ENCODE results near the gene NT5DC1. TPM values are rescaled to one million over a fixed set of nuclear protein-coding genes. Genes with fewer than 3 reads are reported as not detected.
A peak's percentile ranks its signal among the peaks of the same experiment; 100 is the strongest.

The NT5DC1 gene
- total RNA-seq, 2 experiments from 2014 or later, result 48.3 to 49.4 TPM

DNA sequence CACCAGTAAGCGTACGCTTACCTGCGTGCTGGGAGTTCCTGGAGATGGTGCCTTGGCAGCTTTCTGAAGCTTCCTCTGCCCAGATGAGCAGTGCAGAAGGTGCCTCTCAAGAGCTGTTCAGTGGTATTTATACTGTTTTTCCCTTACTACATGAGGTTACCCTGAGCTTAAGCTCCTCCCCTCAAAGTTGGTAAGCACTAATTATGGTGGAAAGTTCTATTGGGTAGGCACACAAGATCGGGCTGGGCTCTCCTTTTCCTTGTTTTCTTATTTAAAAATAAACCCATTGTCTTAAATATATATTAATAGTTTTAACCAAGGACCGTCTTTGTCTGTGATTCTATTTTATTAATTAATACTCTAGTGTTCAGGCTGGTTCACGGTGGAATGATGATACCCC is 25.4 kb downstream of the NT5DC1 start, which contains the start of gene COL10A1:
Gene COL10A1, minus strand, starts transcription at position 101 of the 400 bp plus-strand sequence. CDS start 640 bp downstream, outside the sequence.
- ChIA-PET POLR2A (no interaction called here), CTCF (interaction anchor here (2.4 kb wide), 1 partner anchor 14 kb away, joined by 11 read pairs; no protein-coding TSS in a partner anchor)
- H3K9me3 Mint-ChIP-seq, result no peaks in the 10 kb centered on the region
- H3K27ac Mint-ChIP-seq, result no peak within 1 kb of the TSS
- DNase-seq, result no peak
- H3K27me3 Mint-ChIP-seq, result no peaks in the 10 kb centered on the region
- H3K36me3 Mint-ChIP-seq (ENCODE audit: low read depth), result peaks cover 4% of the 10 kb centered on the region
- H3K4me3 Mint-ChIP-seq, result no peak within 1 kb of the TSS
- peaks cover 6% of the 10 kb centered on the region for H3K4me1 Mint-ChIP-seq

DNA sequence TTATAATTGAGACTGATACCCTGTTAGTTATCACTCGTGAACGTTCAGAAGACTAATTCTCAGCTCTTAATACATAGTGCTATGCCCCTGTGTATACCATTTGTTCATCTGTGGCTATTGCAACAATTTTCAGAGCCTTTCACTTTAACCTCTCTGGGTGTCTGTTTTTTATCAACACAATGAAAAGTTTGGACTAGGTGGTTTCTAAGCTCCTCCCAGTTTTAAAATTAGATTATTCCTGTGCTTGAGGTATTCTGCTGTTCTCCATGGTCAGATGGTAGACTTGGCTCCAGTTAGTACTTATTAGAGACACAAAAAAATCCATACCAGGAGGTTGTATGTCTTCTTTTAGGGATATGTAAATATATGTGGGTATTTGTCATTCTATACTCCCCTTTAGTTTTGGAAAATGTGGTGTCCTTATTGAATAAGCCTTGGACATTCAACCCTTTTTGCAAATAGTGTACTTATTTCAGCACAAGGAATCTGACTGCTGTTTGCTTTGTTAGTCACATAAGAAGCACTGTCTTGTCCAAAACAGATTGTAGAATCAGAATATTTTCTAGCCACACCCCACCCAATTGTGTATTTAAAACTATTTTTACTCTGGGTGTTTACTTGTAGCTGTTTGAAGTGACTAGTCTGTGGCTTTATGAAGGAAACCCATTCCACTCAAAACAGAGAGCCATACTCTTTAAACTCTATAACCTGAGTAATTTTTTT is 27.3 kb downstream of the NT5DC1 start:
- POLR2A ChIA-PET, result interaction anchor here (1.0 kb wide), 1 partner anchor 8 kb away, joined by 3 read pairs; no protein-coding TSS in a partner anchor
- Mint-ChIP-seq H3K4me3 (no peak overlapping the region), H3K27ac (no peak overlapping the region), H3K27me3 (no peaks in the 10 kb centered on the region), H3K36me3 (ENCODE audit: low read depth) (peaks cover 4% of the 10 kb centered on the region), H3K9me3 (no peaks in the 10 kb centered on the region), H3K4me1 (peaks cover 6% of the 10 kb centered on the region)
- CTCF ChIA-PET, result no interaction called here
- no peak for DNase-seq

- CTCF ChIA-PET, result interaction anchor here (1.0 kb wide), 1 partner anchor 21 kb away, joined by 3 read pairs; no protein-coding TSS in a partner anchor
- POLR2A ChIA-PET, result interaction anchor here (1.1 kb wide), 1 partner anchor 33 kb away, joined by 3 read pairs; the partner anchor contains the start of gene NT5DC1
- Mint-ChIP-seq H3K4me3 (no peak overlapping the region), H3K36me3 (ENCODE audit: low read depth) (peaks cover 8% of the 10 kb centered on the region), H3K27ac (no peak overlapping the region), H3K27me3 (no peaks in the 10 kb centered on the region), H3K4me1 (peaks cover 19% of the 10 kb centered on the region), H3K9me3 (no peaks in the 10 kb centered on the region)
- no peak for DNase-seq
These were observed 32.8 kb downstream of the NT5DC1 start for GRCh38 chr6:116133453-116133852.

- Mint-ChIP-seq H3K4me3 (no peak overlapping the region), H3K27ac (no peak overlapping the region), H3K36me3 (ENCODE audit: low read depth) (peaks cover 11% of the 10 kb centered on the region), H3K27me3 (no peaks in the 10 kb centered on the region), H3K4me1 (peaks cover 17% of the 10 kb centered on the region), H3K9me3 (no peaks in the 10 kb centered on the region)
- CTCF ChIA-PET, result interaction anchor here (0.6 to 1.9 kb wide), 2 partner anchors 24 to 156 kb away, joined by 3 to 5 read pairs; no protein-coding TSS in a partner anchor
- DNase-seq, result no peak
- POLR2A ChIA-PET, result interaction anchor here (0.9 kb wide), 1 partner anchor 9 kb away, joined by 3 read pairs; no protein-coding TSS in a partner anchor
These were observed 35.7 kb downstream of the NT5DC1 start for GRCh38 chr6:116136373-116136772.

GRCh38 chr6:116136933-116137340 is 36.3 kb downstream of the NT5DC1 start:
- H3K36me3 Mint-ChIP-seq (ENCODE audit: low read depth), result peaks cover 11% of the 10 kb centered on the region
- peak overlapping the region; percentile 25 for H3K4me3 Mint-ChIP-seq
- DNase-seq, result peak; percentile 69
- H3K27ac Mint-ChIP-seq, result peak overlapping the region; percentile 61
- CTCF ChIA-PET, result interaction anchor here (1.9 kb wide), 1 partner anchor 24 kb away, joined by 5 read pairs; no protein-coding TSS in a partner anchor
- H3K27me3 Mint-ChIP-seq, result no peaks in the 10 kb centered on the region
- POLR2A ChIA-PET, result interaction anchor here (0.9 kb wide), 1 partner anchor 9 kb away, joined by 3 read pairs; no protein-coding TSS in a partner anchor
- peaks cover 17% of the 10 kb centered on the region for H3K4me1 Mint-ChIP-seq
- H3K9me3 Mint-ChIP-seq, result no peaks in the 10 kb centered on the region

DNA sequence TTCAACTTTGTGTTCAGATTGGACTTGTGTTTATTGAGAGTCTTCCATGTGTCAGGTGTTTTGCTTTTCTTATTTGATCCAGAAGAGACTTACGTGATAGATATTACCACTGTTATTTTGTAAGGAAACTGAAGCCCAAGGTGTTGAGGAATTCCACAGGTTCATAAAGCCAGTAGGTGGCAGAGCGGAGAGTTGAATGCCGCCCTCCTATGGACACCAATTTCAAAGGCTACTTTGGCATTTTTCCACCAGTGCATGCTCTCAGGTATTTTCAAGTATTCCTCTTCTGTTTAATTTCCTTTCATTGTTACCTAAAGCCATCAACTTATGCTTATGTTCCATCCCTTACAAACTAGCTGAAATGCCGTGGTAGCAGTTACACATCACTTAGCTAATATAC is 39.3 kb downstream of the NT5DC1 start:
- peaks cover 8% of the 10 kb centered on the region for H3K36me3 Mint-ChIP-seq (ENCODE audit: low read depth)
- no peaks in the 10 kb centered on the region for H3K9me3 Mint-ChIP-seq
- ChIA-PET POLR2A (no interaction called here), CTCF (no interaction called here)
- no peaks in the 10 kb centered on the region for H3K27me3 Mint-ChIP-seq
- H3K4me3 Mint-ChIP-seq, result no peak overlapping the region
- peaks cover 19% of the 10 kb centered on the region for H3K4me1 Mint-ChIP-seq
- no peak for DNase-seq
- H3K27ac Mint-ChIP-seq, result no peak overlapping the region

DNA sequence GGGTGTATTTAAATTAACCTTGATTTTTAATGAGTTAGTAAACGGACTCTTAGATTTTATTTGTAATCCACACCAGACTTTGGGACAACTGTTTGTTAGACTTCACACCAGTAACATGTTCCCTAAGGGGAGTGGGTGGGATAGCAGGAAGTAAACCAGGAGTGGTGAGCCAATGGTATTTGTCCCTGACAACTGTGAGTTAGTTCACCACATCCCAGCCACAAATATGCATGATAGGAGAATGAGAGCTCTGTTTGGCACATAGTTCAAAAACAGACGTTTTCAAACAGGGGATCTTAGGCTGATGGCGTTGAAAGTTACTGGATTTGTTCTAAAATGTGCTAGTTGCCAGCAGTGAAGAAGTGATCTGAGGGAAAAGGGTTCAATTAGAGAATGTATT is 44.0 kb downstream of the NT5DC1 start:
- peaks cover 2% of the 10 kb centered on the region for H3K4me1 Mint-ChIP-seq
- H3K27me3 Mint-ChIP-seq, result no peaks in the 10 kb centered on the region
- no peak overlapping the region for H3K27ac Mint-ChIP-seq
- no peaks in the 10 kb centered on the region for H3K9me3 Mint-ChIP-seq
- H3K4me3 Mint-ChIP-seq, result no peak overlapping the region
- ChIA-PET CTCF (no interaction called here), POLR2A (no interaction called here)
- peaks cover 3% of the 10 kb centered on the region for H3K36me3 Mint-ChIP-seq (ENCODE audit: low read depth)
- DNase-seq, result no peak

- CTCF ChIA-PET, result interaction anchor here (0.6 kb wide), 1 partner anchor 32 kb away, joined by 3 read pairs; no protein-coding TSS in a partner anchor
- POLR2A ChIA-PET, result no interaction called here
- DNase-seq, result no peak
- Mint-ChIP-seq H3K4me1 (peaks cover 2% of the 10 kb centered on the region), H3K9me3 (no peaks in the 10 kb centered on the region), H3K4me3 (no peak overlapping the region), H3K27ac (no peak overlapping the region), H3K27me3 (no peaks in the 10 kb centered on the region), H3K36me3 (ENCODE audit: low read depth) (no peaks in the 10 kb centered on the region)
These were observed 45.4 kb downstream of the NT5DC1 start for GRCh38 chr6:116145803-116146675.

GRCh38 chr6:116152620-116153019 is 52.0 kb downstream of the NT5DC1 start:
- CTCF ChIA-PET, result no interaction called here

DNA sequence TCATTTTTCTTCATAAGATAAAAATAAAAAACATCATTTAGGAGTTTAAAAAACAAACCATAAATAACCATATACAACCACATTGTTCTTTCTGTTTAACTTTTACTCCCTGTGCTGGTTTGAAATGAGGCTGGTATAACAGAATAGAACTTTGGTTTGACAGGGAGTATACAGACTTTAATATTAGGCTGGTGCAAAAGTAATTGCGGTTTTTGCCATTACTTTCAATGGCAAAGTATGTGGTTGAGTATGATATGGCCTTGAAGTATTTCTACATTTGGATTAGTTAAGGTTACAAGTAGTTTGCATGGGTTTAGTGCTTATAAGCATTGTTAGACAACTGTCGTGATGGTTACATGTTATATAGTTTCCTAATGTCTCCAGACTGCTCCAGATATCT is 54.2 kb downstream of the NT5DC1 start:
- Mint-ChIP-seq H3K27me3 (no peaks in the 10 kb centered on the region), H3K9me3 (no peaks in the 10 kb centered on the region), H3K4me1 (no peaks in the 10 kb centered on the region), H3K27ac (no peak overlapping the region), H3K36me3 (ENCODE audit: low read depth) (no peaks in the 10 kb centered on the region), H3K4me3 (no peak overlapping the region)
- DNase-seq, result no peak
- ChIA-PET POLR2A (no interaction called here), CTCF (no interaction called here)

More at GRCh38 chr6:116152620-116153019, 52.0 kb downstream of the NT5DC1 start:
- Mint-ChIP-seq H3K9me3 (no peaks in the 10 kb centered on the region), H3K4me1 (no peaks in the 10 kb centered on the region), H3K27ac (no peak overlapping the region), H3K4me3 (no peak overlapping the region), H3K36me3 (ENCODE audit: low read depth) (no peaks in the 10 kb centered on the region), H3K27me3 (no peaks in the 10 kb centered on the region)
- DNase-seq, result no peak
- POLR2A ChIA-PET, result no interaction called here

DNA sequence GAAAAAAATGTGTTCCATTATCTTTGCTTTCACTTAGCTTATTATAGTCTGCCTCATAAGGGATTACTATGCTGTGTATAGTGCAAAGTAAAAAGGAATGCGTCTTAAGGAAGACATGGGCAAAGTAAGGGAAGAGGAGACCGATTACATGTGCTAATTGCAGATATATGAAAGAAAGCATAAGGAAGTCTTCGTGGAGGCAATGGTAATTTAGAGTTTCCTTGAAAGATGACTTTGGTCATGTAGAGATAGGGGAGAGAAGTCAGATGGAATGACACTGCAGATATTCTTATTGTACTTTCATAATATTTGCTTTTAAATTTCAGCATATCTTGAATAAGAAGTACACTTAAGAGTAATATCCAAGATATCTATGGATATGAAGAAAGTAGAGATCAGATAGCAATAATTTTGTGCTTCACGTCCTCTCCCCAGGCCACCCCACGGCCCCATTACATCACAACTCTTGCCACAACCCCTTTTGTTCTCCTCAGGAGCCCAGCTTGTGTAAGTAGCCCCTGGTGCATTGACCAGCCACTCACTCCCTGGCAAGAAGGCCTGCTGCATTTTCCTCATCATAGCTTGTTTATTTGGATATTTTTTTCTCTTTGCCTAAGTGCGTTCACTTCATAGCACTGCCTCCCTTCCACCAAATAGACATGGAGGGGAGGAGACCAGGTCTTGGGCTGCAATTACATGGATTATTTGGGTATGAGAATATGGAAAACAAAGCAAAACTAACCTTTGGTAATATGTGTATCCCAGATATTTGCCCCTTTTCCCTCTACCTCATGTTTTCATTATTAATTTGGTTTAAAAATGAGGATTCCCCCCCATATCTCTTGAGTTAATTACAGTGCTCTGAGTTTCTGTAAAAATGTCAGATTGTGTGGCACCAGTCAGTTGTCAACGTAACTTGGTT is 56.0 kb downstream of the NT5DC1 start:
- ChIA-PET CTCF (no interaction called here), POLR2A (no interaction called here)
- peaks cover 5% of the 10 kb centered on the region for H3K36me3 Mint-ChIP-seq (ENCODE audit: low read depth)
- no peak for DNase-seq
- H3K9me3 Mint-ChIP-seq, result peaks cover 4% of the 10 kb centered on the region
- H3K4me1 Mint-ChIP-seq, result no peaks in the 10 kb centered on the region
- no peak overlapping the region for H3K27ac Mint-ChIP-seq
- H3K27me3 Mint-ChIP-seq, result no peaks in the 10 kb centered on the region
- no peak overlapping the region for H3K4me3 Mint-ChIP-seq

- POLR2A ChIA-PET, result no interaction called here
- CTCF ChIA-PET, result no interaction called here
- Mint-ChIP-seq H3K27ac (no peak overlapping the region), H3K36me3 (ENCODE audit: low read depth) (peaks cover 5% of the 10 kb centered on the region), H3K9me3 (peaks cover 4% of the 10 kb centered on the region), H3K4me3 (no peak overlapping the region), H3K4me1 (no peaks in the 10 kb centered on the region), H3K27me3 (no peaks in the 10 kb centered on the region)
- no peak for DNase-seq
These were observed 56.7 kb downstream of the NT5DC1 start for GRCh38 chr6:116157391-116157790.

Measured in activated CD4-positive, alpha-beta memory T cell treated with anti-CD3 and anti-CD28 coated beads, Interleukin-2, amount 10 ng/mL, durations not matched to agents 7 days and 5 days (primary cell).